C4-2B (cell line): ENCODE data around the gene HTT.

Experiments used
- H3K27ac ChIP-seq: fragments of 450-650 bp; 2 replicates; pipeline ENCODE4 v1.5.1; 2017
- CTCF ChIP-seq: fragments of 450-650 bp; conservative IDR thresholded peaks from 2 replicates; pipeline ENCODE4 v1.5.1; 2017; ENCODE audit warnings: mild to moderate bottlenecking
- ZFX ChIP-seq: fragments of 450-650 bp; IDR thresholded peaks from 2 replicates; pipeline ENCODE4 v1.6.1; 2017

Gene HTT

GRCh38 chr4:3235581-3235980 is 161.1 kb downstream of the HTT start:
- TF ChIP-seq ZFX (no peak), CTCF (no peak)
- no peak overlapping the region for H3K27ac ChIP-seq

- TF ChIP-seq ZFX: no peak
- no peak for TF ChIP-seq CTCF
- no peak overlapping the region for H3K27ac ChIP-seq
Observed at GRCh38 chr4:3236326-3236878, 161.9 kb downstream of the HTT start.

- TF ChIP-seq ZFX: no peak
- no peak for TF ChIP-seq CTCF
- H3K27ac ChIP-seq: no peak overlapping the region
Observed at GRCh38 chr4:3237266-3237665, 162.8 kb downstream of the HTT start.

GRCh38 chr4:3237712-3238560 is 163.5 kb downstream of the HTT start:
- no peak overlapping the region for H3K27ac ChIP-seq
- TF ChIP-seq CTCF (no peak), ZFX (no peak)

GRCh38 chr4:3238721-3239120 is 164.2 kb downstream of the HTT start:
- no peak for TF ChIP-seq ZFX
- no peak for TF ChIP-seq CTCF
- no peak overlapping the region for H3K27ac ChIP-seq

- TF ChIP-seq CTCF (no peak), ZFX (no peak)
- H3K27ac ChIP-seq: no peak overlapping the region
Observed at GRCh38 chr4:3239303-3239702, 164.8 kb downstream of the HTT start.
